ENCODE measurements around the gene SLC39A5.
A peak's percentile ranks its signal among the peaks of the same experiment; 100 is the strongest.

SLC39A5 gene

DNA sequence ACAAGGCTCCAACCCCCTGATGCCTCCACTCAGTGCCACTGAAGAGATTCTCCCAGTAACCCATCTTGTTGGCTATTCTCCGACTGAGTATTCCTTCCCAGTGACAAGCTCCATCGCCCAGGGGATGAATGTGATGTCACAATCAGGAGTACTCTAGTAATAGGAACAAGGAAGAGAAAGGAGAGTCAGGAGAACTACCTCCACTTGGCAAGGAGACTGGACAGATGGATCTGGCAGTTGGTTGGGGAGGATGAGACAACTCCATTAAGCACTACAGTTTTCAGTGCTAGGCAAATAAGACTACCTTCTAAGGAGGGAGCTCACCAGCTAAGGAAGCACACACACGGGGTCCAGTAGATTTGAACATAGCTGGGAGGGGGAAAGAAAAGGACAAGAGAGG lies 13.4 kb upstream of the SLC39A5 start:
- no peak for DNase-seq (ENCODE audit: low spot score)

DNA sequence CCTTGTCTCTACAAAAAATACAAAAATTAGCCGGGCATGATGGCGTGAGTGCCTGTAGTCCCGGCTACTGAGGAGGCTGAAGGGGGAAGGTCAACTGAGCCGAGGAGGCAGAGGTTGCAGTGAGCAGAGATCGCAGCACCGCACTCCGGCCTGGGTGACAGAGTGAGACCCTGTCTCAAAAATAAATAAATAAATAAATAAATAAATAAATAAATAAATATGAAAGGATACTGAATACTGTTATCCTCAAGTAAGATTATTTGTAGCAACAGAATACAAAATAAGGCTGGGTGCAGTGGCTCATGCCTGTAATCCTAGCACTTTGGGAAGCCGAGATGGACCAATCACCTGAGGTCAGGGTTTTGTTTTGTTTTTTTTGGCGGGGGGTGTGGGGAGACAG lies 10.0 kb upstream of the SLC39A5 start:
- DNase-seq (ENCODE audit: low spot score) = no peak

DNA sequence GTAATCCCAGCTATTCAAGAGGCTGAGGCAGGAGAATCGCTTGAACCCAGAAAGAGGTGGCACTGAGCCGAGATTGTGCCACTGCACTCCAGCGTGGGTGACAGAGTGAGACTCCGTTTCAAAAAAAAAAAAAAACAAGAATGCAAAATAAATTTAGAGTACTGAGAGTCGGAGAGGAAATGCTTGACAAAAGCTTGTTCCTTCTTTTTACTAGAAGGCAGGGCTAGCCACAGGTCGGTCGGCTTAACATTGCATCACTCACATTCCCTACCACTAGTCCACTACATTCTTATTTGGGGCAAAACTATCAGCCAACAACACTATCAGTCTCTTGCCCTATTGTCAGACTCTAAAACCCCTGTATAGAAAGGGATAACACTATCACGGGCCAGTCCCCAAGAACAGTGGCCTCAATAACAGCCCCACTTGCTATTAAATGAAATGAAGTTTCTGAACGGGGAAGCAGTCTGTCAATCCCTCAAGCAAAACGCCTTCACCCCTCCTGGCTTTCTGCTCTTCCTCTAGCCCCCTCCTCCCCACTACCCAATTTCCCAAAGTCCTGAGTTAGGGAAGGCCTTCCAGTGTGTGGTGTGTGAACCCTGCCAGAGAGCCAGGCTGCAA lies 9.1 kb upstream of the SLC39A5 start:
- DNase-seq (ENCODE audit: low spot score) = no peak

DNA sequence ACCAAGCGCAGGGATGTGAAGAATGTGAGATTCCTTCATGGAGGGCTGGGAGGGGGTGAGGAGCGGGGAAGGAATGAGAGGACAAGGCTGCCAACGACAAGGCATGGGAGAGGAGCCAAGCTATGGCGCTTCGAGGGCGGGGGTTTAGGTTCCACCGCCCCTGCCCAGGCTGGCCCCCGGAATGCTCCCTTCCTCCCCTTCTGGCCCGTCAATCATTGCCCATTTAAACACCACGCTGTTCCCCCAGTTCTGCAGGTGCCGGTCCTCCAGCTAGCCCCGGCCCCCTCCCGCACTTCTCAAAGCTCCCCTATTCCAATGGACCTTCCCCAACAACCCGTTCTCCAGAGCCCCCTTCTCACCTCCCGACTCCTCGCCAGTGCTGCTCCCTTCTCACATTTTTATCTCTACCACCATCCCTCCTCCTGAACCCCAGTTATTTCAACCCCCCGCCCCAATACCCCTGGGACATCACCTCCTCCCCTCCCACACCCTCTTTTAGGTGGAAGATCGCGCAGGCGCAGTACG lies 8.6 kb upstream of the SLC39A5 start:
- no peak for DNase-seq (ENCODE audit: low spot score)

DNA sequence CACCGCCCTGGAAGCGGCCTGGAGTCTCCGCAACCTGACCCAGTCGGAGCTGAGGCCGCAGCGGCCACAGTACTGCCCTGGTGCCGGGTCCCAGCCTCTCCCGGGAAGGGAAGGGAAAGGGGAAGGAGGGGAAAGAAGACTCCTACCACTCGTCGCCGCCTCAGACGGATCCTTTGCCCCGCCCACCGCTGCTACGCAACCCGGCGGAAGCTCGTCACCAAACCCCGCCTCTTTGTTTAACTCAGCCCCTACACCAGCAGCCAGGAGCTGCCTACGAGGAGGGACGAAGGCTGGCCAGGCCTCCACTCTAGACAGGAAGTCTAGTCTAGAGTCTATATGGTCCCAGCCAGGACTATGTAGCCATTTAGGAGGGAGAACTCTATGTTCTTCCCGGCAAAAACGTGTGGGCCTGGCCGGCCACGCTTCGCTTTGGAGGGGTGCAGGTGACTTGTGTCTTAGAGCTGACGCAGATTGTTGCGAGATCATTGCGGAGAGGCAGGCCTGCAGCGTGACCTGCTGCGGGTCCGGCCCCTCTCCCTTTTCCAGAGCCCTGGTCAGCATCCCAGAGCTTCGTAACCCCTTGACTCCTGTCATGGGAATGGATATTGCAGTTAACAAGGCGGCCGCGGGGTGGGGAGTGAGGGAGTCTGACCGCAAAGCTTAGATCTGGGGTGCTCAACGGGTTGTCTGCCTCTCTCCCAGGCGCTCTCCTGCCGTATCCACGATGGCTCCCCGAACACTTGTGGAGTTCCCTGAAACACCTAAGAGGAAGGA lies 7.9 kb upstream of the SLC39A5 start, which contains the start of gene RNF41:
Gene RNF41, minus strand, starts transcription at position 166 of the 774 bp plus-strand sequence. CDS start 7,875 bp downstream, outside the sequence.
- DNase-seq (ENCODE audit: low spot score) = peak; percentile 90

DNA sequence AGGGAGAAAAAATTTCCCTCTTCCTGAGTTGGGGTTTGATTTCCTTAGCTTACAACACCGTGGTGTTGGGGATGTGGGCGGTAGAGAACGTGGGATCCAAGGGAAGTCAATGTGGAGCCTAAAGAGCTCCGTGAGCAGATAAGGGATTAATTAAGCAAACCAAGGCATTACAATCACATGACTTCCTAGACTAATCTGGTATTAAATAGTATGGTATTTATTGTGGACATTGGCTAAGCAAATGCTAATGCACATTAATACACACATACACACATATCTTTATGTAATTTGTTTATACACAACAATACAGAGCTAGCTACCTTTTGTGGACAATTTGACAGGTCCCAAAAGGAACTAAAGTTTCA lies 7.3 kb upstream of the SLC39A5 start:
- no peak for DNase-seq (ENCODE audit: low spot score)

DNA sequence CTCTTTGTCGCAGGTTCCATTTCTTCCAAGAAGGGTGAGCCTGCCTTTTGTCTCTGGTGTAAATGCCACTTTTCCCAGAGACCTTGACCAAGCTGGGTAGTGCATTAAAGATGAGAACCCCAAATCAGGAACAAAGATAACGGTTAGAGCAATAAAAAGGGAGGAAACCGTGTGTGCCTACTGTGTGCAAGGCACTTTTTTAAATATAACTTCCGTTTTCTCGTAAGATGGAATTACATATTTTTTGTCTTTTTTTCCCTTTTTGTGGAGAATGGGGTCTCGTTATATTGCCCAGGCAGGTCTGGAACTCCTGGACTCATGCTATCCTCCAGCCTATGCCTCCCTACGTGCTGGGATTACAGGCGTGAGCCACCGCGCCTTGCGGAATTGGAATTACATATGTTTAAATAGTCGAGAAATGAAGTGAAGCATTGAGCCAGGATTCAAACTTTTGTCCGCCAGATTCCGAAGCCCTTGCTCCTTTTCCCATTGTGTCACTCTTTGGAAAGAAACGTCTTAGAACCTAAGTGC lies 6.2 kb upstream of the SLC39A5 start:
- no peak for DNase-seq (ENCODE audit: low spot score)

DNA sequence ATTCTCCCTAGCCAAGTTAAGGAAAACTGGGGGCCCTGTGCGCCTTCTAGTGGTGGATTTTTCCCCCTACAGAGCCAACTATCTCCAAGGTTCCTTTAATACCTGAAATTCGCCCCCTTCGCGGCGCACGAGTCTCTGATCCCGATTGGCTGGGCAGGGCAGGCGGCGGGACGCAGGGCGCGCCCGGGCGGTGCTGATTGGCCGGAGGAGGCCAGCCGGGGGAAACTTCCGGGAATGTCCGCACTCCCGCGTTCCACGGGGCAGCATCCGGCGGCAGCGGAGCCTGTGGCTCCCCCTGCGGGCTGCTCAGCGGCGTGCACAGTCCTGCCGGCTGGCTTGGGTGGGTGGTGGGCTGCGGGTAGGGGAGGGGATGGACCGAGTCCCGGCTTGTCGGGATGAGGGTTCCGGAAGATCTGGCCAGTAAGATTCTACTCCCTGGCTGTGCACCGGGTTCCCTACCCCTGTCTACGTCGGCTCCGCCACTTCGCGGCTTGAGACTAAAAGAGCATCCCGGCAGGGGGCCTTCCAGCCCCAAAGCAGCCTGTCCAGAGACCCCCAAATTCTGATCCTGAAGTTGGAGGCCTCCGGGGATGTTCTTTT lies 5.6 kb upstream of the SLC39A5 start, which contains the start of gene NABP2:
Gene NABP2, plus strand, starts transcription at position 241 of the 600 bp plus-strand sequence. CDS start 515 bp downstream, outside the sequence.
- peak; percentile 94 for DNase-seq (ENCODE audit: low spot score)

DNA sequence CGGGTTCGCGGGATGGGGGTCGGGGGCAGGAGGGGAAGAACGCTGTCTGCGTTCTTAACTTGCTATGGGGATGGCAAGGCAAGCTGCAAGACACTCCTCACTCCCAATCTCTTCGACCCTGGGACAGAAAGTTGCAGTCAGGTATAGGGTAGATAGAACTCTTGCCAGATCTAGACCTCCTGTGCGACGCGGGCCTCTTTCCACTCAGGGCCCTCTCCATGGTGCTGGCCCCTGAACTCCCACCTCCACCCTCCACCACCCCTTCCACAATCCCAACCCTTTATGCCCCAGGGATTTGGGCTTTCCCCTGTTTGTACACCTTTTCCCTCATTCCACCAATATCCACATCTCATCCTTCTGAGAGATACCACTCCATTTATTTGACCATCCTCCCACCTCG lies 4.9 kb upstream of the SLC39A5 start:
- DNase-seq (ENCODE audit: low spot score) = no peak

DNA sequence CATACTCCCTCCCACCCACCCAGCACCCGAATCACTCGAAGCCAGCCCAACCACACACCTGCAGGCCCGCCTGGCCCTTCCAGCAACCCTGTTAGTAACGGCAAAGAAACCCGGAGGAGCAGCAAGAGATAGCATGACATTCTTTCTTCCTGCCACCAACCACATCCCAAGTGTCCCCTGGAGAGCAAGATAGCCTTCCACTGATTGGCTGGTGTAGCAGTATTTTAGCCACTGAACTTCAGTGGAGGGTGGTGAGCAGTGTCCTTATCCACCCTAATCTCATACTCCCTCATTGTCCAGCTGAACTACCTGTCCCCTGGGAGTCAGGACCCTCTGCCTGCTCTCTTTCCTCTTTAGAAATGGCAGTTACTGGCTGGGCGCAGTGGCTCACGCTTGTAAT lies 769 bp upstream of the SLC39A5 start:
- no peak for DNase-seq (ENCODE audit: low spot score)

DNA sequence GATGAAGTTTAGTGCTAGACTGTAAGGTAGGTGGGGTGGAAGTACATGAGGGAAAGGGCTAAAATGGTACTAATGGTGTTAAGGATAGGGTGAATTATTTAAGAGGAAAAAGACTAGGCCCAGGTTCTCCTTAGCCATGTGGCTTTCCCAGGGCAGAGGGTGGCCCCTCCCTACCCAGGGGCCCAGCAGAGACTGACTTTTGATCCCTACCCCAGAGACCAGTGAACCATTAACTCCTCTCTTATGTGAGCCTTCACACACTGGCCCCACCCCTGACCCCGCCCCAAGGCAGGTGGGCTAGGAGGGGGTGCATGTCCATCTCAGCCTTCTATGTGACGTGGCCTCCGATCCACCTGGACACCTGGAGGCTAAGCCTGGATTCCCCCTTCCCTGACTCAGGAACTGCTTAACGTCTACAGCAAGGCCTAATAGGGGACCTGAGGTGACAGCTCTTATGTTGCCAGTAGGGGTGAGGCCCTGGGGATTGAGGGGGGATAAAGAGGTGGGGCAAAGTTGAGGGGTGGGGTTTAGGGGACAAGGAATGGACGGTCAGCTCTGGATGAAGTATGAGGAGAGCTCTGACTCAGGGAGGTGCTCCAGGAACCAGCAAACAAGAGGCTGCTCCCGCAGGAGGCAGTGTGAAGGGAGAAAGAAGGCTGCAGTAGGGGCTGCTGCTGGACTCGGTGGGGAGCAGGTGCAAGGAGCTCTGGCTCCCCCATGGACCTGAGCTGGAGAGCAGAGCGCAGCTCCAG lies 757 bp downstream of the SLC39A5 start:
- no peak for DNase-seq (ENCODE audit: low spot score)

DNA sequence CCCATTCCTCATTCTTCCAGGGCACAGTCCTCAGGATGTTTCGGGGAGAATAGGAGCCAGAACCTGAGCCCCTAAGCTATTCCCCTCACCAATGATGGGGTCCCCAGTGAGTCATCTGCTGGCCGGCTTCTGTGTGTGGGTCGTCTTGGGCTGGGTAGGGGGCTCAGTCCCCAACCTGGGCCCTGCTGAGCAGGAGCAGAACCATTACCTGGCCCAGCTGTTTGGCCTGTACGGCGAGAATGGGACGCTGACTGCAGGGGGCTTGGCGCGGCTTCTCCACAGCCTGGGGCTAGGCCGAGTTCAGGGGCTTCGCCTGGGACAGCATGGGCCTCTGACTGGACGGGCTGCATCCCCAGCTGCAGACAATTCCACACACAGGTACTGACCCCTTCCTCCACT lies 1.3 kb downstream of the SLC39A5 start:
- DNase-seq (ENCODE audit: low spot score) = no peak

DNA sequence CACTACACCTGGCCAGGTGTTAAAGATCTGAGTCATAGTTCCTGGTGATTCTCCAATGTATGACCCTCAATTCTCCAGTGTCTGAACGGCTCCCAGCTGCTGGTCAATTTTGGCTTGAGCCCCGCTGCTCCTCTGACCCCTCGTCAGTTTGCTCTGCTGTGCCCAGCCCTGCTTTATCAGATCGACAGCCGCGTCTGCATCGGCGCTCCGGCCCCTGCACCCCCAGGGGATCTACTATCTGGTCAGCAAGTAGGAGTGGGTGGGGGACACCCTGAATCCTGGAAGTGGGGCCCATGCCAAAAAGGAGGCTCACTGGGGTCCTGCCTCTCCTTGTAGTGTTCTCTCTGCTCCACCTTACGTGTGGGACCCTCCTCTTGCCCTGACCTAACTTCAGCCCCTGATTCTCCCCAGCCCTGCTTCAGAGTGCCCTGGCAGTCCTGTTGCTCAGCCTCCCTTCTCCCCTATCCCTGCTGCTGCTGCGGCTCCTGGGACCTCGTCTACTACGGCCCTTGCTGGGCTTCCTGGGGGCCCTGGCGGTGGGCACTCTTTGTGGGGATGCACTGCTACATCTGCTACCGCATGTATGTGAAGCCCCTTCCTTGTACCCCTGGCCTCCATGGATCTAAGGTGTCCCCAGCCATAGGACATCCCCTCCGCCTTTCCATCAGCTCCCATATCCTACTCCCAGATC lies 5.0 kb downstream of the SLC39A5 start:
- DNase-seq (ENCODE audit: low spot score) = no peak

DNA sequence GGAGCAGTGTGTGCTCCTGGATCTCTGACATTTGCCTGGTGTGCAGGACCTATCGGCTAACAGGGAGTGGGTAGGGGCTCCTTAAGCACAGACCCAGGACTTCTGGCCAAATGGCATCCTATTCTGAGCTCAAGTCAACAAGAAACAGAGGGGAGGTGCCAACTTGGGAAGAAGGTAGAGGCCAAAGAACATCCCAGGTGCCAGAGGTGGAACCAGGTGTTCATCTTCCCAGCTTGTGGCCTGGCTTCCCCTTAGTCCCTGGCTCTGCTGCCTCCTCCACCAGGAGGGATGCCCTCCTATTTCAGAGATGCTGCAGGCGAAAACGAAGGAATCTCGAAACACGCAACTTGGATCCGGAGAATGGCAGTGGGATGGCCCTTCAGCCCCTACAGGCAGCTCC lies 6.2 kb downstream of the SLC39A5 start:
- no peak for DNase-seq (ENCODE audit: low spot score)

DNA sequence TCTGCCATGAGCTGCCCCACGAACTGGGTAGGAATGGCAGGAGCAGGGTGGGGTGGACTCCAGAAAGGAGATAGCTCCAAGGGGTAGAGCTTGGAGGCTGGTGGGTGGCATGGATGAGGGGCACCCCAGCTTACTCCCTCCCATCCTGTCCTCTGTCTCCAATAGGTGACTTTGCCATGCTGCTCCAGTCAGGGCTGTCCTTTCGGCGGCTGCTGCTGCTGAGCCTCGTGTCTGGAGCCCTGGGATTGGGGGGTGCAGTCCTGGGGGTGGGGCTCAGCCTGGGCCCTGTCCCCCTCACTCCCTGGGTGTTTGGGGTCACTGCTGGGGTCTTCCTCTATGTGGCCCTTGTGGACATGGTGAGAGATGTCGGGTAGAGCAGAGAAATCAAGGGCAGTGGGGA lies 7.1 kb downstream of the SLC39A5 start:
- no peak for DNase-seq (ENCODE audit: low spot score)

DNA sequence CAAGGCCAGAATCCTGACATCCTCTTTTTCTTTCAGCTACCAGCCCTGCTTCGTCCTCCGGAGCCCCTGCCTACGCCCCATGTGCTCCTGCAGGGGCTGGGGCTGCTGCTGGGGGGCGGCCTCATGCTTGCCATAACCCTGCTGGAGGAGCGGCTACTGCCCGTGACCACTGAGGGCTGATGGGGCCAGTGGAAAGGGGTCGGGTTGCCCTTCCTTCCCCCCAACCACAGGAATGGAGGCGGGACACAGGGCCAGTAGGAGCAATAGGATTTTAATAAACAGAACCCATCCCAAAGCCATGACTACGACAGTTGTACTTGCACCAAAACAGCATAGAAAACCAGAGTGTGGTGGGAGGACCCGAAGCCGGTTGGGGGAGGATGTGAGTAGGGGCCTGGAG lies 7.7 kb downstream of the SLC39A5 start:
- DNase-seq (ENCODE audit: low spot score) = no peak

DNA sequence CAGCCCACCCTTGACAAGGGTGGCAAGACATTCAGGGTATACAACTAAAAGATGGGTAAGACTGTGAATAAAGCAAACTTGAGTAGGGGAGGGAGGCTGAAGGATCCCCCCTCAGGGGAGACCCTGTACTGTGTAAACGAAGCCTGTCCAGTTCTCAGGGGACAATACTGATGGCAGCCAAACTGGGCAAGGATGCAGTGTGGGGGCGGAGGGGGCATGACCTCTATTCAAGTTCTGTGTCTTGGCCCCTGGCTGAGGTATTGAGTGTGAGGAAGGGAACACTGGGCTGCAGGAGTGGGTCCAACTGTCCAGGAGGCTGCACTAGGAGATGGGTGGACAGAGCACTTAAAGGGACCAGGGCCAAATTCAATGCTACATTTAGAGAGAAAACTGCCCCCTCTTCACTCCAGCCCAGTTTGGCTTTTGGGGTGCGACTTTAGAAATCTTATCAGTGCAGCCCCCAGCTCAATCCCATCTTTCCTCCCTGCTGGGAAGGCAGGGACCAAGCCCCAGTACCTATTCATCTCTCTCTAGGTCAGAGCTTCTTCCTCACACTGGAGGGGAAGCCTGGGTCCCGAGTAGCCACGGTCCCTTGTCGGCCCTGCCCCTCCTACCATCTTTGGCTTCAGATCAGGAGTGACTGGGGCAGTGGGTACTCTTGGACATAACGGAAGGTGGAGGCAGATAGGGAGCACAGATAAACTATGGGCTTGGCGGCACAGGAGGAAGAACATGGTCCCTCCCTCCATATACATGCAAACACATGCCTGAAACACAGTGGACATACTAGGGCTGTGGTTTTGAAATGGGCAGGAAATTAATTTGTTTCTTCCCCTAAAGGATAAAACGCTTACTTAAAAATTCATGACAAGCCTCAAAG lies 11.8 kb downstream of the SLC39A5 start:
- DNase-seq (ENCODE audit: low spot score) = no peak

DNA sequence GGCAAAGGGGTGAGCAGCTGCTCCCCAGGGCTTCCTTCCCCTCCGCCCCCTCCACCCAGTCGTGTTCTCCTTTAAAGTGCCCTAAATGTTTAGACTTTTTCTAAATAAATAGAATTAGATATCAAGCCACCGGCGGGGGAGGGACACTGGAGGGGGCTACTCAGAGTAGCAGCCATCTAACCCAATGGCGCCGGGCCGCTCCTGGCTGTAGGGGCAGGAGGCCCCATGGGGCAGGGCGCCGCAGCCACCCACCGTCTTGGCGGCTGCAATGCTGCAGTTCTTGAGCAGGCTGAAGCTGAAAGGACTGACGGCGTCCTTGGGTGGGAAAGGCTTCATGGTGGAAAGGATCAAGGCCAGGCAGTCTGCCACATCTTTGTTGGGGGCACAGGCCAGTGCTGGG lies 13.1 kb downstream of the SLC39A5 start:
- no peak for DNase-seq (ENCODE audit: low spot score)

DNA sequence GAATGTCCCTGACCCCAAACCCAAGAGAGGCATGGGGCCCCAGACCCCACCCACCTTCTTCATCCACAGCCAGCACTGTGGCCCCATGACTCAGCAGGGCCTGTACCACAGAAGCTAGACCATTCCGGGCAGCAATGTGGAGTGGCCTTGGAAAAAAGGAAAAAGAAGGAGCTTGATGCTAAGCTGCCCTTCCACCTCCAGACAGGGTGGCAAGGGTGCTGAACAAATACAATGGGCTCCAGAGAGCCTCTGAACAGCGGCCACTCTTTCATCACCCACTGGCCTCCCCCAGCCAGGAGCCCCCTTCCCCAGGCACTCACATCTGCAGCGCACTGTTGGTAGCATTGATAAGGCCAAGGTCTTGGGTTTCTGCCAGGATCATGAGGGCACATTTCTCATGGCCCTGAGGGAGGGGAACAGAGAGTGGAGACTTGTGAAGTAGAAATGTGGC lies 13.9 kb downstream of the SLC39A5 start:
- no peak for DNase-seq (ENCODE audit: low spot score)

DNA sequence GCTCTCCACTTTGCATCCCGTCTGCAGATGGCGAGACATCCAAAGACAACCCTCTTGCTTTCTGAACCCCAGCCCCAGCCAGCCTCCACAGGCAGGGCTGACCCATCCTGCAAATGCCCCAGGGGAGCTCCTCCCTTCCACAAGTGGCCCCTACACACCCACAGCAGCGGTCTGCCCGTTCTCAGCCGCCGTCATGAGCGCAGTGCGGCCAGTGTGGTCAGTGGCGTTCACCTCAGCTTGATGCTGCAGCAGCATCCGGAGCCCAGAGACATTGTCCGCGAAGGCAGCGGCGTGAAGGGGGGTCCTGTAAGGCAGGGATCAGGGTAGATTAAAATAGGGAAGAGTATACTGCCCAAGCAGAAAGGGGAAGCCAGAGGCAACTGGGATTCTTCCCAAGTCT lies 14.6 kb downstream of the SLC39A5 start:
- DNase-seq (ENCODE audit: low spot score) = no peak

Data from CD4-positive, alpha-beta T cell treated with Interleukin-6 at 100 ng/mL for 8 hours (primary cell).